GM12873 (cell line): Measurements from ENCODE around the gene CHRNE.

Experiments
- TF ChIP-seq, protein P1 (sequence below): IDR thresholded peaks from 2 replicates; pipeline ENCODE4 v1.5.1; 2012; ENCODE audit warnings: low read depth, mild to moderate bottlenecking, moderate library complexity, low read length, control low read depth; ENCODE audit not compliant: insufficient read depth; ENCODE audit errors: missing control alignments

The CHRNE gene

DNA sequence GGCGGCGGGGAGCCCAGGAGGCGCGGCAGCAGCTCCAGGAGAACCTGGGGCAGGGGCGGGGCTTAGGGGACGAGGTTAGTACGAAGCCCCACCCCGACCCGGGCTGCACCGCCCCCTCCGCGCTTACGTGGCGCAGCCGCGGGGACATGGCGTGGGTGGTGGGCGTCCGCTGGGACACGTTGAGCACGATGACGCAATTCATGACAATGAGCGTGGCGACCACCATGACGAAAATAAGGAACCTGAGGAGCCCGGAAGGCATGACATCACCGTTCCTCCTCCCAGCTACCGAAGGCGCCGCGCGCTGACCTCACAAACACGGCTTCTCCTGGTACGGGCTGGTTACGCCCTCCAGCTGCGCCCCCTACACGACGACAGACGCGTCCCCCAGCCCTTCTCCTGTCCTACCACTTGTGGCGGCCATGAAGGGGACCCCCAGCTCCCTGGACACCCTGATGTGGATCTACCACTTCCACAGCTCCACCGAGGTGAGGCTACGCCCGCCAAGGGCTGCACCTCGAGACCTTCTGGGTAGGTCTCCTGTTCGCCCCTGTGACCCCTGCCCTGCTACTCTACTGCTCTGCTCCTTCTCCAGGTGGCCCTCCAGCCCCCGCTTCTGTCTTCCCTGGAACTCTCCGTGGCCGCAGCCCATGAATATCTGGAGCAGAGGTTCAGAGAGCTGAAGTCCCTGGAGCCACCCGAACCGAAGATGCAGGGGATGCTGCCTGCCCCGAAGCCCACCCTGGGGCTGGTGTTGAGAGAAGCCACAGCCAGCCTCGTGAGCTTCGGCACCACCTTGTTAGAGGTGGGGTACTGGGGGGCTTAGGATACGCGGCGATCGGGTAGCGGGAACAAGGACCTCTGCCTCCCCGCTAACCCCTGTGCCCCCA is 3.3 kb downstream of the CHRNE start, which contains the start of gene C17orf107:
Gene C17orf107, plus strand, starts transcription at position 196 of the 890 bp plus-strand sequence. Its CDS starts 227 bp downstream, at position 423.
- TF ChIP-seq, protein P1, sequence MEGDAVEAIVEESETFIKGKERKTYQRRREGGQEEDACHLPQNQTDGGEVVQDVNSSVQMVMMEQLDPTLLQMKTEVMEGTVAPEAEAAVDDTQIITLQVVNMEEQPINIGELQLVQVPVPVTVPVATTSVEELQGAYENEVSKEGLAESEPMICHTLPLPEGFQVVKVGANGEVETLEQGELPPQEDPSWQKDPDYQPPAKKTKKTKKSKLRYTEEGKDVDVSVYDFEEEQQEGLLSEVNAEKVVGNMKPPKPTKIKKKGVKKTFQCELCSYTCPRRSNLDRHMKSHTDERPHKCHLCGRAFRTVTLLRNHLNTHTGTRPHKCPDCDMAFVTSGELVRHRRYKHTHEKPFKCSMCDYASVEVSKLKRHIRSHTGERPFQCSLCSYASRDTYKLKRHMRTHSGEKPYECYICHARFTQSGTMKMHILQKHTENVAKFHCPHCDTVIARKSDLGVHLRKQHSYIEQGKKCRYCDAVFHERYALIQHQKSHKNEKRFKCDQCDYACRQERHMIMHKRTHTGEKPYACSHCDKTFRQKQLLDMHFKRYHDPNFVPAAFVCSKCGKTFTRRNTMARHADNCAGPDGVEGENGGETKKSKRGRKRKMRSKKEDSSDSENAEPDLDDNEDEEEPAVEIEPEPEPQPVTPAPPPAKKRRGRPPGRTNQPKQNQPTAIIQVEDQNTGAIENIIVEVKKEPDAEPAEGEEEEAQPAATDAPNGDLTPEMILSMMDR, result no peak

DNA sequence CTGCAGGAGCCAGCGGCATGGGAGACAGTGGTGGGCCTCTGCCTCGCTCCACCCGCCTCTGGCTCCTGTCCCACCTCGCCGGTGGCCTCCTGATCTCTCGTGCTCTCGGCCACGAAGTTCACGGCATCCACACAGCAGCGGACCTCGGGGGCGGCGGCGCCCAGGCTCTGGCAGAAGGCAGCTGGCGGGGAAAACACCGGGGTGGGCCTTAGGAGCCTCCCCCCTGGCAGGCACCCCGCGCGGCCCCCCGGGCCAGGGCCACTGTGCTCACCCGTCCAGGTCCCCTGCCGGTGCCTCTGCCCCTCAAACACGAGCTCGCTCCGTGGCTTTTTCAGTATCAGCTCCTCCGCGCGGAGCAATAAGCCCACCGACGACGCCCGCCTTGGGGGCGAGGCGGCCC is 4.0 kb downstream of the CHRNE start:
- TF ChIP-seq, protein P1, result no peak

DNA sequence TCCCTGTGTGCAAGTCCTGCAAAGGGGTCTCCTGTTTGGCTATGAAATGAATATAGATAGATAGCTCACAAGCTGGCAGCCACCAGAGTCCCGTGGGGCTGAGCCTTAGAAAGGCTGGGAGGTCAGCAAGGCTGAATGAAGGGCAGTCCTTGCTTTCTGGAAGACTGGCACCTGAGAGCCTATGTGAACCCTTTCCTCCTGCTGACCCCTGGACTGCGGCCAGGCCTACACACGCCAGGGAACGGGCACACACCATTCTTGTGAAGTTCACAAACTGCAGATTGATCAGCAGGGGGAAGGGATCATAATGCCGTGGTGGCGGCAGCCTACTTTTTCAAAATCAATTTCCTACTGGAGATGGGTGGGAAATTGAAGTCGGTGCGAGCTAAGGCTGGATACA is 4.5 kb downstream of the CHRNE start:
- TF ChIP-seq, protein P1, result no peak

DNA sequence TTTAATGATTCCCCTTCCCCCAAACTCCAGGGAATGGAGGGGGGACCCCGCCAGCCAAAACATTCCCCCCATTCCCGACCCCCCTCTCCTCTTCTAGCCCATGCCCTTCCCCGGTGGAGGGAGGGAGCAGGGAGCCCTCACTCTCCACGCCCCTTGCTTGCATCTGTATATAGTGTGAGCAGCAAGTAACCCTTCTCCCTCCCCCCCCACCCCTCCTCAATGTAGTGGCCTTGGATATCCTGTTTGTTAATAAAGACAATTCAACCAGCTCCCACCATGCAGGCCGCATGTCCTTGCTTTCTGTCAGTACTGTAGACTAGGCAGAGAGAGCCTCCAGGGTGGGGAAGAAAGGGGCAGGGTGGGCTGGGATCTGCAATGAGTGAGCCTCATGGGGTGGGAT is 5.1 kb downstream of the CHRNE start:
- TF ChIP-seq, protein P1, result no peak

DNA sequence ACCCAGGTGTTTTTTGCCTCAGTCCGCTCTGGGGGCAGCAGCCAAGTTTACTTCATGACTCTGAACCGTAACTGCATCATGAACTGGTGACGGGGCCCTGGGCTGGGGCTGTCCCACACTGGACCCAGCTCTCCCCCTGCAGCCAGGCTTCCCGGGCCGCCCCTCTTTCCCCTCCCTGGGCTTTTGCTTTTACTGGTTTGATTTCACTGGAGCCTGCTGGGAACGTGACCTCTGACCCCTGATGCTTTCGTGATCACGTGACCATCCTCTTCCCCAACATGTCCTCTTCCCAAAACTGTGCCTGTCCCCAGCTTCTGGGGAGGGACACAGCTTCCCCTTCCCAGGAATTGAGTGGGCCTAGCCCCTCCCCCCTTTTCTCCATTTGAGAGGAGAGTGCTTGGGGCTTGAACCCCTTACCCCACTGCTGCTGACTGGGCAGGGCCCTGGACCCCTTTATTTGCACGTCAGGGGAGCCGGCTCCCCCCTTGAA is 5.7 kb downstream of the CHRNE start:
- TF ChIP-seq, protein P1, result no peak

DNA sequence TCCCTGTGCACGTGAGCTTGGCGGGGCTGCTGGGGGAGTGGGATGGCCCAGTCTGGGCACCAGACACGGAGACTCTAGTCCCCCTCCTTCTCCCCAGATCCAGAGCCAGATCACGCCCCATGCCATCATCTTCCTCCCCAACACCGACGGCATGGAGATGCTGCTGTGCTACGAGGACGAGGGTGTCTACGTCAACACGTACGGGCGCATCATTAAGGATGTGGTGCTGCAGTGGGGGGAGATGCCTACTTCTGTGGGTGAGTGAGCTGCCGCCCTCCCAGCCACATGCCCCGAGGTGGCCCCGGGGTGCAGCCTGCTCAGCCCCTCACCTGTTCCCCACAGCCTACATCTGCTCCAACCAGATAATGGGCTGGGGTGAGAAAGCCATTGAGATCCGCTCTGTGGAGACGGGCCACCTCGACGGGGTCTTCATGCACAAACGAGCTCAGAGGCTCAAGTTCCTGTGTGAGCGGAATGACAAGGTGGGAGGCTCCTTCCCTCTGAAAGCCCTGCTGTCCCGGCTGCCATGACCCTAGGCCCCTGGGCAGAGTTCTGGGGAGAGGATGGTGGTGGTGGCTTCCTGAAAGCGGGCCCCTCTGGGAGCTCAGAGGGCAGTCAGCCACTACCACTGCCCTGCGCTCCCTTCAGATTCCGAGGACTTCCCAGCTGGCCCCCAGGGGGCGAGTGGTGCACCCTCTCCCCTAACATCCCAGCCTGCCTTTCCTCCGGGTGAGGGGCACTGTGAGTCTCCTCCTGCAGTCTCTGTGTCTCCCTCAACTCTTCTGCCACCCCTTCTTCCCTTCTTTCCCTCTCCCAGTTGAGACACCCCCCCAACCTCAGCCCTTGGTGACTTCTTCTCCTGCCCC is 6.3 kb downstream of the CHRNE start:
- TF ChIP-seq, protein P1, result no peak
